GM19240 (cell line): ENCODE data around the gene LCTL.
"Not testable (repeated sequence)": the region's sequence is repeated elsewhere in the genome, so short reads cannot be mapped to it uniquely, and the experiment has no call there.

ENCODE experiments used
- DNase-seq: peaks from one replicate; pipeline ENCODE4 v3.0.0; 2011; ENCODE audit warnings: low spot score; ENCODE audit not compliant: insufficient read length

Gene LCTL

DNA sequence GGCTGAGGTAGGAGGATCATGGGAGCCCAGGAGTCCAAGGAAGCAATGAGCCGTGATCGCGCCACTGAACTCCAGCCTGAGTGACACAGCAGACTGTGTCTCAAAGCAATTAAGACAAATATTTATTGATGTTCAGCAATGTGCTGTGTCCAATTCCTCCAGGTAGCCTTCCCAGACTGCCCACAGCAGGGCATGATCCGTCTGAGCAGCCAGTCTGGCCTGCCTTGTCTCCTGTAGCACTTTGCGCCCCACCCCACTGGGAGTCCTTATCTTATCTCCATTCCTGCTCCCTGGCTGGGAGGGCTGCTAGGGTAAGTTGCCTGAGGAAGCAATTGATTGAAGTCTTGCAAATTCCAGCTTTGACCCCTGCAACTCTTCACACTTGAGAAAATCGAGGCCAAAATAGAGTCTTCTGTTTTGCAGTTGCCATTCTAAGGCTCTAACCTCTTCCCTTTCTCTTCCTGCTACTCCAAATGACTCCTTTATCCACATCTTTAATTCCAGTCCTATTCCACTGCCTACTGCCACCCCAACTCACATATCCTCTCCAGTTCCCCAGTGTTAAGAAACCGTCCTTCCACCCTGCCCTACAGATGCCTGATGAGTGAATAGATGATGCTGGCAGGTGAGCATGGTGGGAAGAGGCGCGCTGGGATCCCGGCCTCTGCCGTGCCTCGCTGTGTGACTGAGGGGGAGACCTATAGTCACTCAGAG lies 26.9 kb upstream of the LCTL start:
- DNase-seq = no peak

DNA sequence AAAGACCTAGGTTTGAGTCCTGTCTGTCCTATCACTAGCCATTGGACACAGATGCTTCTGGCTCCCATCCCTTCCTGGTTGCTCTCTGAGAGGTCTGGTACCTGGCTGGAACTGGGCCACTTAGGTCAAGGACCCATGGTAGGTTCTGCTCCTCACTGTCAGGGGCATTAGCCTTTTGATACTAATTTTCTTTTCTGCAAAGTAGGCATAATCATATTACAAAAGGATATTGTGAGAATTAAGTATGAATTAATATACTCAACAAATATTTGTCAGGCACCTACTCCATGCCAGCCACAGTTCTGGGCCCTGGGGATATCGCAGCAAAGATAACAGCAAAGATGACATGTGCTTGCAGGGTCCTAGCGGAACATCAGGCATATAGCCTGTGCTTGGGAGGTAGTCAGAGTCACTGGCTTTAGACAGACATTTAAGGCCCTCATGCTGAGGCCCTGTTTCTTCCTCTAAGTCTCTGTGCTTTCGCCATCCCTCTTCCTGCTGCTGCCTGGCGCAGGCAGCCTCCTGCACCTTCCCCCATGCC lies 25.6 kb upstream of the LCTL start:
- DNase-seq = no peak

DNA sequence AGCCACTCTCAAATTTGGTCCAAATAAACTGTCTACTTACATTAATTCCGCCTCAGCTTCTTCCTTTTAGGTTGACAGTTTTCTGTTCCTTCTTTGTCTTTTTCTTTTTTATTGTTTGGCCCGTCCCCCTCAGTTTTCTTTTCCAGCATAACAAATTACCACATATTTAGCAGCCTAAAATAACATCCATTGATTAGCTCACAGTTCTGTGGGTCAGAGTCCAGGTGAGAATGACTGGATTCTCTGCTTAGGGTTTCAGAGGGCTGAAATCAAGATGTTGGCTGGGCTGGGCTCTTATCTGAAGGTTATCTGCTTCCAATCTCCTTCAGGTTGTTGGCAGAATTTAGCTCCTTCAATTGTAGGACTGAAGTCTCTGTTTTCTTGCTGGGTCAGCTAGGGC lies 24.6 kb upstream of the LCTL start:
- no peak for DNase-seq

DNA sequence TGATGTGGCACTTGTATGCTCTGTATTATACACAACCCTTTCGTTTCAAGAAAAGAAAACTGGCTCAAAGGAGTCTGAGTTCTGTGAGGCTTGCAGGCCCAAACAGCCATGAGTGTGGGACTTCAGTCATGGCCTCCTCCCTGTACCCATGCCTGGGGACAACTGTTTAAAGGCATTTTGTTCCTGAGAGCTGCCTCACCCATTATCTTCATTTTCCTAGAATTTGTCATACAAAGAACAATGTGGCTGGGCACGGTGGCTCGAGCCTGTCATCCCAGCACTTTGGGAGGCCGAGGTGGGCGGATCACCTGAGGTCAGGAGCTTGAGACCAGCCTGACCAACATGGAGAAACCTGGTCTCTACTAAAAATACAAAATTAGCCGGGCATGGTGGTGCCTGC lies 23.6 kb upstream of the LCTL start:
- DNase-seq = not testable (repeated sequence)

DNA sequence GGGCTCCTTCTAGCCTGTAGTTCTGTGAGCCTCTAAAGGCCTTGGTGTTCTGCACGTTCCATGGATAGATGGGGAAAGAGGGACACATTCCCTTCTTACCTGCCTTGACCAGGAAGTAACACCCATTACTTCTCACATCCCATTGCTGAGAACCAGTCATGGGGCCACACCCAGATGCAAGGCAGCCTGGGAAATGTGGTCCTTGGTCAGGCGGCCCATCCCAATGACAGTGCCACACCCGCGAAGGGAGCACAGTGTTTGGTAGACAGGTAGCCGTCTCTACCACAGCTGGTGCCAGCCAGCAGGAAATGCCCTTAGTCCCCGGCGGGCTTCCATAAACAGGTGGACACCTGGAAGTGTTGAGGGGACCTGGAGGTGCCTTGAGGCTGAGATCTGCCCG lies 23.2 kb upstream of the LCTL start:
- DNase-seq = no peak

DNA sequence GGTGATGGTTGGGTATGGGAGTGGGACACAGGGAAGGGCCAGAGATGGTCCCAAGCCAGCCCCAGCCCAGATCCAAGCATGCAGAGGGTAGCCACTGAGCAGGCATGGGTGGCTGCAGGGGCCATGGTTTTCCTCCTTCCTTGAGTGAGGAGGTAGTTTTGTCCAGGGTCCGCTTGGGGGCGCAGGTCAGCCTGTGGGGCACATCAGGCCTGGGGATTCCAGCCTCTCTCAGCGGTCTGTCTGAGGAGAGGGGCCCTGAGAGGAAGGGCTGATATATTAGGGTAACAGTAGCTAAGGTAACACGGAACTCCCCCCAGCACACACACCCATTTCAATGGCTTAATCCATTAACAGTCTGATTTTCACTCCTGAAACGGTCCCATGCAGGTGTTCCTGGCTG lies 22.7 kb upstream of the LCTL start:
- DNase-seq = no peak

DNA sequence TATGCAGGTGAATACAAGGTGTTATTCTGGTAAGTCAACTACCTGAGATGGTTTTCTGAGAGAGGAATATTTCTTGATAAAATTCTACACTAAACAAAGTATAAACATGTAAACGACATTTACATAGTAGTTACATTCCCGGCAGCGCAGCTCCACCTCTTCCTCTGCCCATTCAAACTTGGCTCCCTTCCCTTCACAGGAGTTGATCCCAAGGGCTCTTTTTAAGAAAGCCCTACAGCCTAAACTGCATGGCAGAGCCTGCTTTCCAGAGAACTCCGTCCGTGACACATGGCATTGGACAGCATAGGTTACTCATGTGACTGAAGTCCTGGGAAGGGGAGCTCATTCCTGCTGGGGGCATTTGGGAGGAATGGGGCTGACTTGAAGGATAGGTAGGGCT lies 22.0 kb upstream of the LCTL start:
- no peak for DNase-seq

DNA sequence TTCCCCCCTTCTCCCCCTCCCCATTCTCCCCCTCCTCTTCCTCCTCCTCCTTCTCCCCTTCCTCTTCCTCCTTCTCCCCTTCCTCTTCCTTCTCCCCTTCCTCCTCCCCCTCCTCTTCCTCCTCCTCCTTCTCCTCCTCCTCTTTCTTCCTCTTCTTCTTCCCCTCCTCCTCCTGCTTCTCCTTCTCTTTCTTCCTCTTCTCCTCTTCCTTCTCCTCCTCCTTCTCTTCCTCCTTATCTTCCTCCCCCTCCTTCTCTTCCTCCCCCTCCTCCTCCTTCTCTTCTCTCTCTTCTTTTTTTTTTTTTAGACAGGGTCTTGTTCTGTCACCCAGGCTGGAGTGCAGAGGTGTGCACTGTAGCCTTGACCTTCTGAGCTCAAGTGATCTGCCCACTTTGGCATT lies 21.2 kb upstream of the LCTL start:
- DNase-seq = no peak

DNA sequence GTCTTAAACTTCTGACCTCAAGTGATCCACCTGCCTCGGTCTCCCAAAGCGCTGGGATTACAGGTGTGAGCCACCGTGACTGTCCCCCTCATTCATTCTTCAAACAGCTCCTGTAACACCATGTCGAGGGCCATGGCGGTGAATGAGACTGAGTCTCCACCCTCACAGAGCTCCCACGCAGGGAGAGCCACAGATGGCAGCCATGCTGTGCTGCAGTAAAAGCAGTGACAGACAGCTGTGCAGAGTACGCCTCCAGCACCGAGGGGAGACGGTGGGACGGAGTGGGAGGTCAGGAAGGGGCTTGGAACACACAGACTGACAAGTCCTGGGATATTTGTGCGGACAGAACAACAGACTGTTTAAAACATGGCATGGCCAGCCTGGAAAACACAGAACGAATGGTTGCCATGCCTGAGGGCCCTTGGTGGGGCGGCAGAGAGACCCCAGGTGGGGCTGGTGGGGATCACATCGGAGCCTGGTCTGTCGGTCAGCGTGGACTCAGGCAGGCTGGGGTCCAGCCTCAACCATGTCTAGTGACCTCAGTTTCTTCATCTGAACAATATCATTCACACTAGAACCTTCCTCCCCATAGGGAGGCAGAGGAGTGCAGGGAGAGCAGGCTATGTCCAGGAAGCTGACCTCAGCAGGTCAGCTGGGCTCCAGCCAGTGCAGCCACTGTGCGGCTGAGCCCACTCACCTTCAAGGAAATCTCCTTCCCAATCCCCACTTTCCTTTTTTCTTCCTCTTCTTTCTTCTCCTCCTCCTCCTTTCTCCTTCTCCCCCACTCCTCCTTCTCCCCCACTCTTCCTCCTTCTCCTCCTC lies 20.6 kb upstream of the LCTL start:
- DNase-seq = no peak

DNA sequence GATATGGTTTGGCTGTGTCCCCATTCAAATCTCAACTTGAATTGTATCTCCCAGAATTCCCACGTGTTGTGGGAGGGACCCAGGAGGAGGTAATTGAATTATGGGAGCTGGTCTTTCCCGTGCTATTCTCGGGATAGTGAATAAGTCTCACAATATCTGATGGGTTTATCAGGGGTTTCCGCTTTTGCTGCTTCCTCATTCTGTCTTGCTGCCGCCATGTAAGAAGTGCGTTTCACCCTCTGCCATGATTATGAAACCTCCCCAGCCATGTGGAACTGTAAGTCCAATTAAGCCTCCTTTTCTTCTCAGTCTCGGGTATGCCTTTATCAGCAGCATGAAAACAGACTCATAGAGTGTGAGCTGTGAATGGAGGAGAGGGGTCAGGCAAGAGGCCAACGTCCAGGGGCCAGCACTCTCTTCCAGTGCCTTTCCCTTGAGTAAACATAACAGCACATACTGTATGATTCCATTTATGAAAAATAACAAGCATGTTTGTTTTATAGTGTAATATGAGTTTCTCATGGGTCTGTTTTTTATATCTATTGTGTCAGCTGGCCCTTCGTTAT lies 16.3 kb upstream of the LCTL start:
- DNase-seq = no peak

DNA sequence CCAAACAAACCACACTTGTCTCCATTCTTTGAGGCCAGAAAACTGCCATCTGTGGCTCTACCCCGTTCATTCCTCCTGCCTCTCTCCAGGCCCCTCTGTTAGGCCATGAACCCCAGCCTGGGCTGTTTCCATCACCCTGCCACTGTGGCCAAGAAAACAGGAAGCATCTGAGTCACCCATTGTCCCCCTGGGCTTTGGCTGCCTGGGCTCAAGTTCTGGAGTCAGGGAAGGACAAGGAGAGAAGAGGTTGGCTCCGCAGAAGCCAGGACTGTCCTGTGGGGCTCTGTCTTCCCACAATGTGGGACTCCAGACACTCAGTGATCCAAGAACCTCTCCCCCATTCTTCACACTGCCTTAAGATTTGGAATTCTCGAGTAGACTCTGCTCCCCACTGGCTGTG lies 14.8 kb upstream of the LCTL start:
- DNase-seq = no peak

DNA sequence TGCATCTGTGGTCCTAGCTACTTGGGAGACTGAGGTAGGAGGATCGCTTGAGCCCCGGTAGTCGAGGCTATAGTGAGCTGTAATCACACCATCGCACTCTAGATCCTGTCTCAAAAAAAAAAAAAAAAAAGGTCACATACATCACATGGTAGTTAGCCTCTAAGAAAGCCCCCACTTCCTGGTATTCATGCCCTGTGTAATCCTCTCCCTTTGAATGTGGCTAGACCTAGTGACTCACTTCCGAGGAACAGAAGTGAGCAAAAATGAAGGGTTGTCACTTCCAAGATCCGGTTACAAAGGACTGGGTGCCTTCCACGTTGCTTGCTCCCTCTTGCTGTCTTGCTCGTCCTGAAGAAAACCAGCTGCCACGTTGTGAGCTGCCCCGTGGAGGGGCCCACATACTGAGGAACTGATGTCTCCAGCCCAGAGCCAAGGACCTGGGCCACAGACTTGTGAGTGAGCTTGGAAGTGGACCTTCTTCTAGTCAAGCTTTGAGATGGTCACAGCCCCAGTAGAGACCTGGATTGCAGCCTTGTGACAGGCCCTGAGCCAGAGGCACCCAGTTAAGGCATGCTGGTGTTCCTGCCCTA lies 12.6 kb upstream of the LCTL start:
- DNase-seq = no peak

DNA sequence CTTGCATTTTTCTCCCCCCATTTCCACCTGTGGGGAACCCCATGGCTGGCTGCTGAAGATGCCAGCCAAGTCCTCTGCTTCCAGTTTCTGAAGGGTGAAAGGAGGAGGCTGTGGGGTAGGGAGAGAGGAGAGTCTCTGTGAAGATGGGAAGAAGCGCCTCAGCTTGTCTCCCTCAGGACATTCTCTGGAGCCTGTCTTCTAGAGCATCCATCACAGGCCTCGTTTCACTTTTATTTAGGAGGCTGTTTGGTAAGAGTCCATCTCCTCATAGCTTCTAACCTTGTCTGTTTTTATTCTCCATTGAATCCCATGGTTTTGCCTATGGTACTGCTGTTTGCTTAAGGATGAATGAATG lies 8.8 kb upstream of the LCTL start:
- no peak for DNase-seq

DNA sequence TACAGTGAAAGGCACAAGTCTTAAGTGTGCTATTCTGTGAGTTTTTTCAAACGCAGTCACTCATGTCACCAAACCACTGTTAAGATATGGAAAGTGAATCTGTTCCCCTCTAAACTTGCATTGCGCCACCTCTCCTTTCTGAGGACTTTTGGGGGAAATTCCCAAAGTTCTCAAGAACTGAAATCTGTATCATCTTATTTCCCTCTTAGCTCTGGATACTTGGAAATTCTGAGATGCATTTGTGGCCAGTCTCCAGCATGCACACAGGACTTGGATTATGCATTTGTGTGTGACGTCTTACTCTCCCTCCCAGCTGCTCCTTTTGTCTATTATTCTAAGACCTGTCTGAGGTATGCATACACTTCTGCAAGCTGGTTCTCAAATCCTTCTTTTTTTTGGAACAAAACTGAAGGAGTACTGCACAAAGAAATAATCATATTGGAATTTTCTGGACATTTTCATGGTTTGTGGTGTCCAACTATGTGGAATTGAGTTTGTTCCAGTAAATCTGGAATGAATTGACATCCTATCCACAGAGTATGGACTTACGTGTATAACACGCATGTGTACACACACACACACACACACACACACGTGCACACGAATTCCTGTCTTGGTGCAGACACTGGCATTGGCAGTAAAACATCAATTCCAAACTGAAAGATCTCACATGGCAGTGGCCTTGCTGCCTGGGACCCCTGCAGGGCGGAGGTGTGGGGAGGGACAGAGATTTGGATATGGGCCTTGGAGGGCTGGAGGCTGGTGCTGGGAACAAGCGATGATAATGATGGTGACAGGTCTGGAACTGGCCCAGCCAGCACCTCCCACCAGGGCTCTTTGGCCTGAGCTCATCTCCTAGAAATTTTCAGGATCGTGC lies 8.2 kb upstream of the LCTL start:
- DNase-seq = no peak

DNA sequence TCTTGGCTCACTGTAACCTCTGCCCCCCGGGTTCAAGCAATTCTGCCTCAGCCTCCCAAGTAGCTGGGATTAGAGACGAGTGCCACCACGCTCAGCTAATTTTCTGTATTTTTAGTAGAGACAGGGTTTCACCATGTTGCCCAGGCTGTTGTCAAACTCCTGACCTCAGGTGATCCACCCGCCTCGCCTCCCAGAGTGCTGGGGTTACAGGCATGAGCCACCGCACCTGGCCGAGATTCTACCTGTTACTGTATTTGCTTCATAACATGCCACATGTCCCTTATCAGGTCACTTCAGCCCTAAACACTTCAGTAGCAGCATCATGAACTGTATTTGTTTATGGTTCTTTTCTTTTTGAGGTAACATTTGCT lies 7.5 kb upstream of the LCTL start:
- no peak for DNase-seq

DNA sequence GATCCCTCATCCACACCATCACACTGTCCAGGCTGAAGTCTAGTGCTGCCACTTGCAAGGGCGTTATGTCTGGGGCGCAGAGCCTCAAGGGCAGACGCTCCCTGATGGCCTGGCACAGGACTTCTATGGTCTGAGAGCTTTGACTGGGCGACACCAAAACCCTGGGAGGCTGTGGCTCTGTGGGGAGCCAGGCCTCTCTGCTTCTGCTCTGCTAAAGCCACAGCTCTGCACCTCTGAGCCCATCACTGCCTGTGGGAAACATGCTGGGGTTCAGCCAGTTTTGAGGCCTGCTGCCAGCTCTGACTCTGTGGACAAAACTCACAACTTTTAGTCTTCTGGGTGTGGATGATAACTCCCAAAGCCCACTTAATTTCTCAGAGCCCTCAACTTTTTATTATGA lies 6.3 kb upstream of the LCTL start:
- no peak for DNase-seq

DNA sequence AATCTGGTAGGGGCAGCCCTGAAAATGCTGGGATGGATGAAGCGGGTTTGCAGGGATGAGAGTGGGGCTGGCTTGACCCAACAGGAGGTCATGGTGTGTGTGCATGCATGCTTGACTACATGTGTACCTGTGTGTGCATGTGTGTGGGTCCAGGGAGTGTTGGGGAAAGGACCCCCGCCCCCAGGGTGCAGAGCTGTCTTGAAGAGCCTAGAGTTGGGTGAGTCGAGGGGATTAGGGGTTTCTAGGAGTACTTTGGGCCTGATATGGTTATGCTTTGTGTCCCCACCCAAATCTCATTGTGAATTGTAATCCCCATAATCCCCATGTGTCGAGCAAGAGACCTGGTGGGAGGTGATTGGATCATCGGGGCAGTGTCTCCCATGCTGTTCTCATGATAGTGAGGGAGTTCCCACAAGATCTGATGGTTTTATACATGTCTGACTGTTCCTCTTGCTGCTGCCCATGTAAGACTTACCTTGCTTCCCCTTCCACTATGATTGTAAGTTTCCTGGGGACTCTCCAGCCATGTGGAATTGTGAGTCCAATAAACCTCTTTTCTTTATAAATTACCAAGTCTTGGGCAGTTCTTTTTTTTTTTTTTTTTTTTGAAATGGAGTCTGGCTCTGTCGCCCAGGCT lies 5.2 kb upstream of the LCTL start:
- DNase-seq = no peak

DNA sequence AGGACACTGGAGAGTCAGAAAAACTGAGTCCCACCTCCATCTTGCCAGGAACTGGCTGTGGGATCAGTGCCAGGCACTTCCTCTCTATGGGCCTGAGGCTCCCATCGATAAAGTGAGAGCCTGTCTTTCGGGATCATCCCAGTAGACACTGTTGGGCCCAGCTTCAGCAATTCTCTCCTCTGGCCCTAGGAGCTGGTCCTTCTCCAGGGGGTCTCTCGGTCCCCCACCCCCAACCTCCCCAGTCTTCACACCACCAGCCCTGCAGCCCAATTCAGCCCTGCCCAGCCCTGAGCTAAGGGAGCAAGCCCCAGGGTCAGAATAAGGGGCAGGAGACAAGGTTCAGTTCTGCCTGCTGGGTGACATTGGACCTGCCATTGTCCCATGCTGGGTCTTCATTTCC lies 4.5 kb upstream of the LCTL start:
- DNase-seq = no peak

DNA sequence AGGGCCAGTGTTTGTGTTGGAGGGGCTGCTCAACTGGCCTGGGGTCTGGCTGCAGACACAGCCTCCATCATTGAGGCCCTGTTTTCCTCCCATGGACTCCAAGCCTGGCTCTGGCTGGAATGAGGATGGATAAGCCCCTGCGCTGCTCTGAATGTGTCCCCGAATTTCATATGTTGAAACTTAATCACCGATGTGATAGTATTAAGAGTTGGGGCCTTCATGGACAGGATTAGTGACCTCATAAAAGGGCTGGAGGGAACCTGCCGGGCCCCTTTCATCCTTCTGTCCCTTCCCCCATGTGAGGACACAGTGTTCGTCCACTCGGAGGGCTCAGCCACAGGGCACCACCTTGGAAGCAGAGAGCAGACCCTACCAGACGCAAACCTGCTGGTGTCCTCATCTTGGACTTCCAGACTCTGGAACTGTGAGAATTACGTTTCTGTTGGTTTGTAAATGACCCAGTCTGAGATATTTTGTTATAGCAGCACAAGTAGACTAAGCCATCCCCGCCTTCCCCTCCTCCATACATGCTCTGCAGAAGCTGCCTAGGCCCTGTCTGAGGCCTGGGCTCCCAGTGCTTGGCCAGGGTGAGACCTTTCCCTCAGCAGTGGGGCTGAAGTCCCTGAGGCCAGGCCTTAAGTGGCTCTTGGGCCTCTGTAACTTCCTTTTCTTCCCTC lies 3.8 kb upstream of the LCTL start:
- no peak for DNase-seq

DNA sequence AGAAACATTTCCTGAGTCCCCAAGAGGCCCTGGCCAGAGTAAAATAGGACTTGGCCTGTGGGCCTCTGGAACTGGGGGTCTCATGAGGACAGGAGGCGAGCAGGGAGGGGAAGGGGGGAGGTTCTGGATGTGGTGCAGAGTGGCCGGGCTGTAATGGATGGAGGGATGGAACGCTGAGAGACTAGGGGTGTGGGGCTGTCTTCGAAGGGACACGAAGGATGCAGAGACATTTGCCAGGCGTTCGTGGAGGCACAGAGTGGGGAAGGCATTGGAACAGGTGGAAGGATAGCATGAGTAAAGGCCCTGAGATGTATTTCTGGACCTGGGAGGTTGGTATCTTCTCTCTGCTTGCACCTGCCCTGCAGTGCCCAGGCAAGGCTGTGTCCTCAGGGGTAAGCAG lies 2.1 kb upstream of the LCTL start:
- no peak for DNase-seq
